ENCODE measurements around the gene DCTPP1.

GRCh38 chr16:30395155-30395991 is 34.5 kb downstream of the DCTPP1 start, which contains the start of gene ZNF48:
- TF ChIP-seq CTCF (conservative IDR thresholded peaks at IDR 0.05 in 1 of 2, IDR thresholded peaks at IDR 0.05 in 1 of 2; ENCODE audit: extremely low read depth in 1 of 2, insufficient read depth in 1 of 2, low read depth in 1 of 2, low read length in 2 of 2), result peak in 1 of 2 donors; percentile 38
- no peak for TF ChIP-seq EZH2 (IDR thresholded peaks at IDR 0.05; ENCODE audit: borderline replicate concordance, low read length)
